Measurements from ENCODE around the gene CUX1.

The CUX1 gene

DNA sequence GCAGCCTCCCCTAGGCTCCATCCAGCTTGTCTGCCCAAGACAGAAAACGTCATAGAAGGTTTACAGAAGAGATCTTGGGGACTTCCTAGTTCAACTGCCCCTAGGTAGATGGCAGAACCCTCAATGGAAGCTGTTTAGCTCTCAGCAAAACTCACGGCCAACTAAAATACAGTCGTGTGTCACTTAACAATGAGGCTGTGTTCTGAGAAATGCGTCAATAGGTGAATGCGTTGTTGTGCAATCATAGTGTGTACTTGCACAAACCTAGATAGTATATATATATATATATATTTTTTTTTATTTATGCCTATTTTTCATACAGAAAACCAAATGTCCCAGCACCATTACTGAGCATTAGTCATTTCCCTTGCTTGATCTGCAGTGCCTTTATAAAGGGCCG lies 368.9 kb downstream of the CUX1 start:
- Histone ChIP-seq H3K9ac (ENCODE audit: low read length) (no peak overlapping the region), H3K9me3 (replicated peaks; ENCODE audit: insufficient read depth, low read length) (no peaks in the 10 kb centered on the region), H3K4me2 (ENCODE audit: low read depth, low read length) (no peak overlapping the region), H3K27ac (ENCODE audit: low read length) (no peak overlapping the region), H3K27me3 (replicated peaks; ENCODE audit: insufficient read depth, low read length) (no peaks in the 10 kb centered on the region), H3K4me3 (ENCODE audit: low read length) (no peak overlapping the region), H3K79me2 (ENCODE audit: low read length) (no peaks in the 10 kb centered on the region), H2AFZ (ENCODE audit: low read length) (no peak overlapping the region), H3F3A (ENCODE audit: insufficient read depth, low read length) (no peaks in the 10 kb centered on the region), H3K4me1 (ENCODE audit: low read length) (no peaks in the 10 kb centered on the region), H4K20me1 (ENCODE audit: insufficient read depth, low read length) (no peaks in the 10 kb centered on the region), H3K9me2 (replicated peaks; ENCODE audit: insufficient read depth, low read length) (no peaks in the 10 kb centered on the region), H3K36me3 (replicated peaks; ENCODE audit: insufficient read depth, low read length) (no peaks in the 10 kb centered on the region)
- no peak for DNase-seq
- no peak for TF ChIP-seq EZH2phosphoT487 (IDR thresholded peaks at IDR 0.05; ENCODE audit: low read length)
- TF ChIP-seq EZH2 (optimal IDR thresholded peaks at IDR 0.05; ENCODE audit: low read depth, low read length) = no peak
- TF ChIP-seq, protein P1, sequence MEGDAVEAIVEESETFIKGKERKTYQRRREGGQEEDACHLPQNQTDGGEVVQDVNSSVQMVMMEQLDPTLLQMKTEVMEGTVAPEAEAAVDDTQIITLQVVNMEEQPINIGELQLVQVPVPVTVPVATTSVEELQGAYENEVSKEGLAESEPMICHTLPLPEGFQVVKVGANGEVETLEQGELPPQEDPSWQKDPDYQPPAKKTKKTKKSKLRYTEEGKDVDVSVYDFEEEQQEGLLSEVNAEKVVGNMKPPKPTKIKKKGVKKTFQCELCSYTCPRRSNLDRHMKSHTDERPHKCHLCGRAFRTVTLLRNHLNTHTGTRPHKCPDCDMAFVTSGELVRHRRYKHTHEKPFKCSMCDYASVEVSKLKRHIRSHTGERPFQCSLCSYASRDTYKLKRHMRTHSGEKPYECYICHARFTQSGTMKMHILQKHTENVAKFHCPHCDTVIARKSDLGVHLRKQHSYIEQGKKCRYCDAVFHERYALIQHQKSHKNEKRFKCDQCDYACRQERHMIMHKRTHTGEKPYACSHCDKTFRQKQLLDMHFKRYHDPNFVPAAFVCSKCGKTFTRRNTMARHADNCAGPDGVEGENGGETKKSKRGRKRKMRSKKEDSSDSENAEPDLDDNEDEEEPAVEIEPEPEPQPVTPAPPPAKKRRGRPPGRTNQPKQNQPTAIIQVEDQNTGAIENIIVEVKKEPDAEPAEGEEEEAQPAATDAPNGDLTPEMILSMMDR (IDR thresholded peaks at IDR 0.05; ENCODE audit: low read length) = no peak

DNA sequence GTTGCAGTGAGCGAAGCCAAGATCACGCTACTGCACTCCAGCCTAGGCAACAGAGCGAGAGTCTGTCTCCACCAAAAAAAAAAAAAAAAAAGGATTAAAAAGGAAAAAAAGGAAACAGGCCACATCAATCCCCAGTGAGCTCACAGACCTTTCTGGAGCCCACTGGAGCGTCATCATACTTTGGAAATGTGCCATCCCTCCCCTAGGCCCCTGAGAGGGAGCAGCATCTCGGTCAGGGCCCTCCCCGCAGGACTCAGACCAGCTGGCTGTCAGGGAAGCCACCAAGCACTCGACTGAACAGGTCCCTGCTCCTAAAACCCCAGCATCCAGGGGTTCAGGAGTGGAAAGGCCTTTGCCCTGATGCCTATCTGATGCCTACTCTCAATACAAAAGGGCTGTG lies 371.3 kb downstream of the CUX1 start:
- Histone ChIP-seq H2AFZ (ENCODE audit: low read length) (no peak overlapping the region), H3K79me2 (ENCODE audit: low read length) (no peaks in the 10 kb centered on the region), H3K27me3 (replicated peaks; ENCODE audit: insufficient read depth, low read length) (no peaks in the 10 kb centered on the region), H3K9me2 (replicated peaks; ENCODE audit: insufficient read depth, low read length) (no peaks in the 10 kb centered on the region), H3K36me3 (replicated peaks; ENCODE audit: insufficient read depth, low read length) (no peaks in the 10 kb centered on the region), H3K4me2 (ENCODE audit: low read depth, low read length) (no peak overlapping the region), H3F3A (ENCODE audit: insufficient read depth, low read length) (no peaks in the 10 kb centered on the region), H3K4me1 (ENCODE audit: low read length) (no peaks in the 10 kb centered on the region), H4K20me1 (ENCODE audit: insufficient read depth, low read length) (no peaks in the 10 kb centered on the region), H3K9me3 (replicated peaks; ENCODE audit: insufficient read depth, low read length) (no peaks in the 10 kb centered on the region), H3K4me3 (ENCODE audit: low read length) (no peak overlapping the region), H3K27ac (ENCODE audit: low read length) (no peak overlapping the region), H3K9ac (ENCODE audit: low read length) (no peak overlapping the region)
- no peak for DNase-seq
- TF ChIP-seq EZH2 (optimal IDR thresholded peaks at IDR 0.05; ENCODE audit: low read depth, low read length) (no peak), EZH2phosphoT487 (IDR thresholded peaks at IDR 0.05; ENCODE audit: low read length) (no peak)
- TF ChIP-seq, protein P1 (IDR thresholded peaks at IDR 0.05; ENCODE audit: low read length) = no peak

DNA sequence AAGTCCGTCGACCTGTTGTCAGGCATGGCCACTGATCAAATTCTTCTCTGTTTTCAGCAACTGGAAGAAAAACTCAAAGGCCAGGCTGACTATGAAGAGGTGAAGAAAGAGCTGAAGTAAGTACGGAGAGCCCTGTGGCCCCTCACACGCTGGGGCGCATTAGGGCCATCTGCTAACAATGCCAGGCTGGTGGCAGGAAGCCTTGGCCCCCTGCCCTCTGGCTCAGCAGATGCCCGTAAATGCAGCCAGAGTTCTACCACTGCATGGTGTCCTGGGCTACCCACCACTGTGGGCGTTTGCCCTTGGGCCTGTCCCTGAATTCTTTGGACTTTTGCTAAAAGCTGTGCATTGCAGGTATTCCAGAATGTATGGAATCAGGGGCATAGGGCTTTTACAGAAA lies 372.3 kb downstream of the CUX1 start:
- Histone ChIP-seq H3K4me2 (ENCODE audit: low read depth, low read length) (no peak overlapping the region), H3K27ac (ENCODE audit: low read length) (no peak overlapping the region), H3K4me1 (ENCODE audit: low read length) (no peaks in the 10 kb centered on the region), H3K4me3 (ENCODE audit: low read length) (no peak overlapping the region), H3F3A (ENCODE audit: insufficient read depth, low read length) (no peaks in the 10 kb centered on the region), H2AFZ (ENCODE audit: low read length) (no peak overlapping the region), H3K9me3 (replicated peaks; ENCODE audit: insufficient read depth, low read length) (no peaks in the 10 kb centered on the region), H3K9ac (ENCODE audit: low read length) (no peak overlapping the region), H3K79me2 (ENCODE audit: low read length) (no peaks in the 10 kb centered on the region), H3K9me2 (replicated peaks; ENCODE audit: insufficient read depth, low read length) (no peaks in the 10 kb centered on the region), H4K20me1 (ENCODE audit: insufficient read depth, low read length) (no peaks in the 10 kb centered on the region), H3K27me3 (replicated peaks; ENCODE audit: insufficient read depth, low read length) (no peaks in the 10 kb centered on the region), H3K36me3 (replicated peaks; ENCODE audit: insufficient read depth, low read length) (no peaks in the 10 kb centered on the region)
- TF ChIP-seq, protein P1 (IDR thresholded peaks at IDR 0.05; ENCODE audit: low read length) = no peak
- no peak for TF ChIP-seq EZH2 (optimal IDR thresholded peaks at IDR 0.05; ENCODE audit: low read depth, low read length)
- no peak for TF ChIP-seq EZH2phosphoT487 (IDR thresholded peaks at IDR 0.05; ENCODE audit: low read length)
- DNase-seq = no peak

All from MM.1S (cell line).